NCI-H2227 (cell line): ENCODE results near the gene SOX9.

ENCODE experiments used
- DNase-seq: peaks from one replicate; lab custom pipeline; 2025; ENCODE audit not compliant: unreplicated experiment; lab: John Stamatoyannopoulos, UW

Gene SOX9

DNA sequence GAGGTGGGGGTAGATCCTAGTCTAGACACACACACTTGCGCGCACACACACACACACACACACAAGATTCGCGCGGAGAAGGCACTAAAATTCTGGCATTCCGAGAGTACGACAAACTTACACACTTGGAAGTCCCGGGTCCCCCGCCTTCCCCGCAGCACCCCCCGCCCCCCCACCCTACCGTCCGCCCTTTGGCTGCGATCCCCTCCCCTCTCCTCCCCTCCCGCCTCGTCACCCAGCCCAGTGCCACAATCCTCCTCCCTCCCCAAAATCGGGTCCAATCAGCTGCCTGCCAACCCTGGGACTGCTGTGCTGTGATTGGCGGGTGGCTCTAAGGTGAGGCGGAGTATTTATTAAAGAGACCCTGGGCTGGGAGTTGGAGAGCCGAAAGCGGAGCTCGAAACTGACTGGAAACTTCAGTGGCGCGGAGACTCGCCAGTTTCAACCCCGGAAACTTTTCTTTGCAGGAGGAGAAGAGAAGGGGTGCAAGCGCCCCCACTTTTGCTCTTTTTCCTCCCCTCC lies at the start of gene SOX9:
Gene SOX9 (plus strand): TSS at position 379 of the 522 bp plus-strand sequence. CDS start 372 bp downstream, outside the sequence.
- peak; percentile 93 for DNase-seq

DNA sequence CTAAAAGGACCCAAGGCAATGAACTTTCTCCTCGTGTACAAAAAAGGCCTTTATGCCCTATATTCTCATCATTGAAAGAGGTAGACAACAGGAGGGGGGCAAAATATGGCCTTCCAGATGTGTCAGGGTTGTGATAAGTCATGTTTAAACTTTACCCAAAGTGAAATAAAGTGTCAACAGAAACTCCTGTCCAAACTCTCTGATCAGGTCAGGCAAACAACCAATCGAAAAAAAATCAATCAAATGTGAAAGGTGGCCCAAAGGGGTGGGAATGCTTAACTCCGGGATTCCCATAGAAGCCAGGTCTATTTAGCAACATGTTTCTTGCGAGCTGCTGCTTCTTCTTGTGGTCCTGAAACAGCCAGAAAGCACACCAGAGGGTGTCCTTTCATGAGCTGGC lies 49.5 kb upstream of the SOX9 start:
- no peak for DNase-seq

DNA sequence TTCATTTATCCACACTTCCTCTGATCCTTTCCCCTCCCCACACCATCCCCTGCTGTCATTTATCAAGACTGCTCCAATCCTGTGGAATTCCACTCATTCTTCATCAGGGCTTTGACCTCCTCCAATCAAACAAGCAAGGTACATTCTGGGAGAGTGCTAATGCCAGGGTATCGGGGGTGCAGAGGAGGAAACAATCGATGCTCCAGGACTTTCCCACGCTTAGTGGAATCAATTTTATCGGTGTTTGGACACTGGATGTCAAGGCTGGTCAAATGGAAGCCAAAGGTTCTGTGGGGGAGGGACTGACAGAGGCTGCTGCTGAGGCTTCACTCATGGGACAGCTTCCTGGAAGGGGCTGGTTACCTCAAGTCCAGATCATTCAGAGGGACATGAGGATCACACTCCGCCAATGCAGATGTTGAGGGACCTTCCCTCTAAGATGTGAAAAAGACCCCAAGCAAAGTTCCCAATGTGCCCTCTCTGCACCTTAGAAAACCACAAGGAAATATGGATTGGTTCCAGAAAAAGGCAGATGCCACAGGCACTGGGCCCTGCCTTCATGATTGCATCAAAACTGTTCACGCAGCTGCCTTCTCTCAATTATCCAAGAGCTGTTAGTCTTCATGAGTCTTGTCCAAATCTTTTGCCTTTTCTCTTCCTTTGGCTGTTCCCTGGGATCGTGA lies 44.7 kb upstream of the SOX9 start:
- no peak for DNase-seq

DNA sequence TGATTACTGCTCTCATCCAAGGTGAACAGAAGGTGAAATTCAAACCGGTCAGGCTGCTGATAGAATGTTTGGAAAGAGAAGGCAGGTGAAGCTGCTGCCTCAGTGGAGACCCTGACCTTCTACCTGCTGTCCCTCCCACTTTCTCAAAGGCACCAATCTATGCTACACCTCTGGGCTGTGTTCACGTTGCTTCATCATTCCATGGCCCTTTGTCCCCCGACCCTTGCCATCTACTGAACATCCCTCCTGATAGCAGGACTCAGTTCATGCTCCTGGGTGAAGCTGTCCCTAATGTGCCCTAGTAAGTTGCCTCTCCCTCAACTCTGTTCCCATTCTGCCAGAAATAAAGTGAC lies 44.2 kb upstream of the SOX9 start:
- no peak for DNase-seq

DNA sequence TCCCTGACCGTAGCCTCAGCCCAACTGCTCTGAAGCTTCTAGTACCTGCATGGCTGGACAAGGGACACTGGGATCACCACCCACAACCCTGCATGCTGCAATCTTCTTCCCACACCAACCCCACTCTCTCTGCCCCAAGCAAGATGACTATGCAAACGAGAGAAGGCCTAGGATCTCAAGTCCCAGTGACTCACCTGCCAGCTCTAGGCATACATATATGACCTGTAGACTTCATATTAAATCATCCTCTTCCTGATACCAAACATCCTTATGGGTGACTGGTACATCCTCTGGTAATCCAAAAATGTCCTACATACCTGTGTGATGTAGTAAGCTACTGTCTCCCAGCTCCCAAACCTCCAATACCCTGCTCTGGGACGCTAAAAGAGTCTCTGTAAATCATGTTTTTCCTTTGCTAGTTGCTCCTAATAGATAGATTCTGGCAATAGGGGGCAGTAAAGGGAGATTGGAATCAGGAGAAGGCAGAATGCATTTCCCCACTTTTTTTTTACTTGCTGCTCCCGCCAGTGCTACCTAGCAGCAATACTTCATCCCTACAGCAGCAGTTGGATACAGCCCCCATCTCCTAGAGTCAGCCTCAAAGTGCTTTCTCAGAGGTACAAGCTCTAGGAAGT lies 43.4 kb upstream of the SOX9 start:
- DNase-seq: no peak

DNA sequence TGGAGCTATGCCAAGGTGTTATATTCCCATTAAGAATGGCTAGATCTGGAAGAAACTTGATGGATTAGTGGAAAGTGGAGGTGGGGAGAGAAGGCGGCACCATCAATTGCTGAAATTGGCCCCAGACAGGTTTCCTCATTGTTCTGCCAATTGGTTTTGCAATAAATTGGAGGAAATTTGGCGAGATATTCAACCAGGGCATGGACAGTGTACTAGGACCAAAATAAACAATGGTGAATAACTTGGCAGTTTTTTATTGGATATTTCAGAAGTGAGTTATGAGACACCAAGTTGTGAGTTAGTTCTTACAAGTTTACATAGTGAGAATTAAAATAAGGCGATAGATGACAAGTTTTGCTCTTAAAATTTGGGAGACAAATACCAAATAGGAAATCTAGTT lies 41.1 kb upstream of the SOX9 start:
- DNase-seq: no peak

DNA sequence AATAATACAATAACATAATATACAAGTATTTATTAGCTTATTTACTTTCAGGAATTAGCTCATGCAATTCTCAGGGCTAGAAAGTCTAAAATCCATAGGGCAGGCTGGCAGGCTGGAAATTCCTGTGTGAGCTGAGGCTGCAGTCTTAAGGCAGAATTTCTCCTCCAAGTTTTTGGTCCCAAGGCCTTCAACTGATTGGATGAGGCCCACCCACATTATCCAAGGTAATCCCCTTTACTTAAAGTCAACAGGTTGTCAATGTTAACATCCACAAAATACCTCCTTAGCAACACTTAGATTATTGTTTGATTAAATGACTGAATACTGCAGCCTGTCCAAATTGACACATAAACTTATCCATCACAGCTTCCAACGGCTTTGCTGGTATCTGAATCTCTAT lies 32.9 kb upstream of the SOX9 start:
- no peak for DNase-seq

DNA sequence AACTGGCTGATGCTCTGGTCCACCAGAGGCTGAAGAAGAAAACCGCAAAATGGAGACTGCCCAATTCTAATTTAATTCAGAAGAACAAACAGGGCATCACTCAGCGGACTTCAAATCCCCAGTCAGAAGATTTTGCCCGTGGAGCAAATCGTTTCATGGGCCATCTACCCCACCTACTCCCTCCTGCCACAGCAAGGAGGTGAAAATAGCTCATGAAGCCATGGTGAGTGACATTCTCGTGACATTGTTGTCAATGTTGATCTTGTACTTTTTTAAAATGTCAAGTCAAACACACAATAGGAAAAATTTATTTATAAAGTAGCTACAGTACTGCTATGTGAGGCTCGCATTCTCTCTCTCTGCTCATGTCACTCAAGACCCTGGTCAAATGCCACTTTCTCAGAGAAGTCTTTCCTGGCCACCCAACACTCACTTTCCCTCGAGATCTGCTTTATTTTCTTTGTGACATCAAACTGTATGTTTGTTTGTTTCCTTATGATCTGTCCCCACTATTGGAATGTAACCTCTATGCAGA lies 31.3 kb upstream of the SOX9 start:
- DNase-seq: no peak

DNA sequence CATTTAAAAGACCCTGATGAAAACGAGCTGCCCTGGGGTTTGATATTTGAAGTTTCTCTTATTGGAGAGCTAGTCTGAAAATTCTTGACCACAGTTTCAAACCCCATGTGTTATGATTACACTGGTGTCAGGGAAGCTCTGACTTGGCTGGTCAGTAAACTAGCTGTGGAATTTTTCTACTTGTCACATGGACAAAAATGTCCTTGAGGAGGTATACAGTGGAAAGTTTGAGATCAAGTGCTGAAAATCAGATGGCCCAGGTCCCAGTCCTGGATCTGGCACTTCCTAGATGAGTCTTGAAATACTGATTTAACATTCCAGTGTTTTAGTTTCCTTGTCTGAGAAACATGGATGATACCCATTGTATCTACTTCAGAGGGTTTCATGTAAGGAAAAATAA lies 30.7 kb upstream of the SOX9 start:
- DNase-seq: no peak

DNA sequence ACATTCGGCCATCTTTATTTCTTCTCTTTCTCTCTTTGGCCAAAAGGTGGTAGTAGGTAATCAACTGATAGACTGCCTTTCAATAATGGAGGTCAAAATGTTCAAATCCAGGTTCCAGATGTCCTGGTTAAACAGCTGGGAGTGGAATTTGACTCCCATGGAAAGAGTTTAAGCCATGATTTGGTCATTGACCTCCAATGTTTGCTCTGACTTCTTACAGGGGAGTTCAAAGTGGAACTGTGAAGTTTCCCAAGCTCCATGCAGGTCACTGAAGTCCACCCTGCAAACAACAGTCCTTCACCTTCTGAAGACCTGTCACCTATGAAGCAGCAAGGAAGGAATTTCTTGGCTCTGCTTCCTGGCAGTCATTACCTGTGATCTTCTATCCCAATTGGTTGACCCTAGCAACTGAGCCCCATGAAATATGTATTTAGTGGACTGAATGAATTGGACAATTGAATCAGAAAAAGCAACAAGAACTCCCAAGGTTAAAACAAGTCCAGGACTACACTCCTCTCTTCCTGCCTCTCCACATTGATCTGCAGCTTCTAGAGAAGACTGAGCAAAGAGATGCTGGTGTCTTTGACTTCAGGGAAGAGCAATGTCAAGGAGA lies 28.0 kb upstream of the SOX9 start:
- DNase-seq: no peak

DNA sequence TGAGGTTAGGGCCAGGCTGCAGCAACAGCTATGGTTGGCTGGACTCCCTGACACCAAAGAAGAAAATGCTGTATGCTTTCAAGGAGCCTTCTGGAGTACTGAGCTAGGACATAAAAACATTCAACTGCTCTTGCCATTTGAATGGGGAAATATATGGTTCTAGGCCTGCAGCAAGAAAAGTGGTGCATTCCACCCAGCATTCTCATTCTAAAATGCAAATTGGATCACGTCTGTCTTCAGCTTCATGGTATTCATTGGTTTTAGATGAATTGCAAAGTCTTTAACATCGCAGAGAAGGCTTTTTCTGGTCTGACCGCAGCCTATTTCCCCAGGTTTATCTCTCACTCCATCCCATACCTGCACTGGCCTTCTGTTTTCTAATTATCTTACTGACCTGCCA lies 27.1 kb upstream of the SOX9 start:
- DNase-seq: no peak

DNA sequence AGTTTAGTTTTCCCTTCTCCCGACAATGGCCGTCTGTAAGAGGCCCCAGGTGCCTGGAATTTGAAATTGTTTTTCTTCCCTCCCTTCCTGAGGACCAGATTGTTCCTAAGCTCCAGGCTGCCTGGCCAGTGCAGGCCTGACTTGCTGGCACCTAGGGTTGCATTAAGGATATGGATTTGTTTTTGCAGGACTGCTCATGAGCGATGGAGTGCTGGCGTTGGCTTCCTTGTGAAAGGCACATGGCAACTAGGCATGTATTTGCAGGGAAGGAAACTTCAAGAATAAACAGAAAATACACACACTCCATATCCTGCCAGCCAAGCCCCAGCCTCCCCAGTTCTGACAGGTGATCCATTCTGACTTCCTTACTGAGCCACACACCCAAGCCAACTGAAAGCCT lies 25.5 kb upstream of the SOX9 start:
- no peak for DNase-seq

DNA sequence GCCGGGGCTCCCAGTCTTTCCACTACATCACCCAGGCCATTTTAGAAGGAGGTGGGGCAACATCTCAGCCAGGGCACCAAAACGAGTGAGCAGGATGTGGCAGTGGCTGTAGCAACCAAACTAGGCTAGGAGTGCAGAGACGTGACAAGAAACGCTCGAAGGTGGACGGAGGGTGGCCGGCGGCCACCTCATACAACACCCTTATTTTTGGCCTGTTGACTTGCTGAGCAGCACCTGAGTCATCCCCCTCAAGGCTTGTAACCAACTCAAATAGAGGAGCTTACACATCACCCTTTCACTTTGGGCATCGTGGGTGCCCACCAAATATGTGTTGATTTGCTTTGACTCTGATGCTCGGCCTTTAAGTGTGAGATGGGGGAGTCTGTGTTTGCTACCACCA lies 23.7 kb upstream of the SOX9 start:
- DNase-seq: no peak

DNA sequence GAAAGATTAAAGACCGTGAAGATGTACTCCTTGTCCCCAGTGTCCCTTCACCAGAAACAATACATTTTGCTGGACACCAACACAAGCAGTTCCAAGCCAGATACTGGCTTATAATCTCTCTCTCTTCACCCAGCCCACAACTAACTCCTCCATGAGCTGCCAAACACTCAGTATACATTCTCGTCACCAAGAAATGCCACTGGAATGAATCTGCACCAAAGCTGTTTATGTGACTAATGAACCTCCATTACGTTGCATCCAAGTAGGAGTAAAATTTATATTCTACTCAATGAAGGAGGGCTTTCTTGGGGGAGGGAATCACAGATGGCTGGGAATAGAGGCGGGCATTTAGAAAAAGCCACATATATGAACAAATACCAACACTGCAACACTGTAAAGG lies 20.9 kb upstream of the SOX9 start:
- DNase-seq: no peak

DNA sequence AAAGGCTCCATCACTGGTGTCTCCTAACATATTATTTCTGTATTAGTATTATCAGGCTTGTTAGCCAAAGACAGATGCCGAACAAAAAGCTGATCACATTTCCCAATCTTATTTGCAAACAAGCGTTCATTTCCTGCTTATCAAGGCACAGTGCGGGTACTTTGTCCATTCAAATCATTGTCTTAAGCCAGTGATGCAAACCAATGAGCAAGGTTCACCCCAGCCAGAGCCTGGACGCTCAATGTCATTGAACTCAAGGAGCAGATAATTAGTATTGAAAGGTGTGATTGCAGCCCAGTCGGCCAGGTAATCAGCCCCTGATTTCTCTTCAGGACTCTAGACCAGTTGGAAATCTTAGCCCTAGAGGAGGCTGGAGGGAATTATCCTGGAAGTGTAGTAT lies 20.4 kb upstream of the SOX9 start:
- no peak for DNase-seq

DNA sequence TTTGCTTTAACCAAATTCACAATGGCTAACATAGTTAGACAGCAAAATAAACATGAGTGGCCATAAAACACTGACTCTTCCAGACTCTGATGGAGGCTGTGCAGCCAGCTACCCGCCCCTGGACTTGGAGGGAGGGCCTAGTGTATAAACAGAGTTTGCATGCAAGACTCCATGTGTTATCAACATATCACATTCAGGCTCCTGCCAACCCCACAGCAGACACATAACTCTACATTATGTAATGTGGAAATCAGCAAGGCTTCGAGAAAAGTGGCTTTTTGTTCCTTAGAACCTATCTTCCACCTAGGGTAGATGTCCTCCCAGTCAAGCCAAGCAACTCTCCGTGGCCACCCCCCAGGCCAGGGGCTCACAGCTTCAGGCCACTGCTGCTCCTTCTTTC lies 19.3 kb upstream of the SOX9 start:
- no peak for DNase-seq

DNA sequence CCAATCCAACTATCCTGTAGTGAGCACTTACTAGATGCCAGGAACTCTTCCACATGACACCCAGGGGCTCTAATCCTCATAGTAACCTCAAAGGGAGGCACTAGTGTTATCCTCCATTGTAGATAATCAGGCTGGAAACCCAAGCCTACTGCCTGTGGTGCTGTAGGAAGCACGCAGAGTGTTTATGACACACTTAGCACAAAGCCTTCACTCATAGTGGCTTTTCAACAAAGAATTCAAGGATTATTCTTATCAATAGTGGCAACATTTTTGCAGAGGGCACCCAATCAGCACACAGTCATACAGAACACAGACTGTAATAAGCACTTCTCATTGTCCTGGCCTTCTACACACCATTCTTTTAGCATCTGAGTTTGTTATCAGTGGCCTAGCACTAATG lies 18.5 kb upstream of the SOX9 start:
- no peak for DNase-seq

DNA sequence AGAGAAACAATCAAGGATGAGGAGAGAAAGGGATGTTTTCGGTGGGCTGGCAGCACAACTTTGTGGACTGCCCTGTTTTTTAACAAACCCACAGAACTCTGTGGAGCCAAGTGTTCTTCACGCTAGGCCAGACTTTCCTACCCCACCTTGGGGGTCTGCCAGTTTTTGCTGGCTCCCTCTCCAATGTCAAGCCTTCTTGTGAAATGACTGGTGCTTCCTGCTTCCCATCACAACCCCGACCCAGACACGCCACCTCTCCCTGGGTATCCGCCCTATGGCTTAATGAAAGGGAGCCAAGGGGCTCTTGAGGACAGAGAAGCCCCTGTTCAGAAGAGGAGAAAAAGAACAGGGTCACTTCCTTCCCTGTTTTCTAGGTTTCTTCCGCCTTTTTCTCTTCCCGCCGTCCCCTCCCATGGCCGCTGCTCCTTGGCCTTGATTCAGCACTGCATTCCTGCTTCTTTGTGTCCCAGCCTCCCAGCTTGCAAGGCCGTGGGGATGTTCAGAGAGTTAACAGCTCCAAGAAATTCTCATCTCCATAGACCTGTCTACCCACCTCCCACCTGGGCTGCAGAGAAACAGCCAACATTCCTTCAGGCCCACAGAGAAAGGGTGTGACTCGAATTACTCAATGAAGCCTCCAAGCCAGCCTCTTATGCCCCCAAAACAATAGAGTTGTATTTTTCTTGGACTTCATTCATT lies 16.5 kb upstream of the SOX9 start:
- no peak for DNase-seq

DNA sequence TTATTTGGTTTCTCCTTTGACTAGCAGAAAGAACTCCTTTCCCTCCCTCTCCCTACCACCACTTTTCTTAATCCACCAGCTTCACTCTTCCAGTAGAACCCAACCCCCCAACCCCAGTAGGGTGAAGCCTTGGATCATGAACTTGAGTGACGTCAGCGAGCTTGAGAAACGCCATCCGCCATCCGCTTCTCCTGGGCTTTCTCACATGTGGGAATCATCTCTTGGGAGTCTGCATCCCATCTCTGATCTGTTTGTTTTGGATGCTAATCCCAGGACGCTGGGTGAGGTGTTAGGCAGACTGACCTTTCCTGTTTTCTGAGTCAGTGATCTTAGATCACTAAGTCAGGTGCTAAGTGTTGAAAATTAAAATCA lies 16.0 kb upstream of the SOX9 start:
- no peak for DNase-seq

DNA sequence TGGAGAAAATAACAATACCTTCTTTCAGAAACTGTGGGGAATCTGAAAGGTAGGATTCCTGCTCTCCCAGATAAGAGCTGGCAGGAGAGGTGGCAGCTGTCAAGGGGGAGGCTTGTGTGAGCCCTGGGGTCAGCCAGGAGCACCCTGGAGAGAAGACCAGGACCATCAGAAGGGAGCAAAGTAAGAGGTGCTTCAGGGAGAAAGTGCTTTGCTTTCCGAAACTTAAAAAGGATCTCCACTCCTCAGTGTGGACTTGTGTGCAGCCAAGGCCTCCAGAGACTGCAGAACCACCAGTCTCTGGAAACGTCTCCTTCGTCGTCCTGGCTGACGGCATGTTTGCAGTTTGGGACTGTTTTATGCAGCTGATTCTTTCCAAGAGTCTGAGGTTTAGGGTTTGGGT lies 13.7 kb upstream of the SOX9 start:
- DNase-seq: no peak

DNA sequence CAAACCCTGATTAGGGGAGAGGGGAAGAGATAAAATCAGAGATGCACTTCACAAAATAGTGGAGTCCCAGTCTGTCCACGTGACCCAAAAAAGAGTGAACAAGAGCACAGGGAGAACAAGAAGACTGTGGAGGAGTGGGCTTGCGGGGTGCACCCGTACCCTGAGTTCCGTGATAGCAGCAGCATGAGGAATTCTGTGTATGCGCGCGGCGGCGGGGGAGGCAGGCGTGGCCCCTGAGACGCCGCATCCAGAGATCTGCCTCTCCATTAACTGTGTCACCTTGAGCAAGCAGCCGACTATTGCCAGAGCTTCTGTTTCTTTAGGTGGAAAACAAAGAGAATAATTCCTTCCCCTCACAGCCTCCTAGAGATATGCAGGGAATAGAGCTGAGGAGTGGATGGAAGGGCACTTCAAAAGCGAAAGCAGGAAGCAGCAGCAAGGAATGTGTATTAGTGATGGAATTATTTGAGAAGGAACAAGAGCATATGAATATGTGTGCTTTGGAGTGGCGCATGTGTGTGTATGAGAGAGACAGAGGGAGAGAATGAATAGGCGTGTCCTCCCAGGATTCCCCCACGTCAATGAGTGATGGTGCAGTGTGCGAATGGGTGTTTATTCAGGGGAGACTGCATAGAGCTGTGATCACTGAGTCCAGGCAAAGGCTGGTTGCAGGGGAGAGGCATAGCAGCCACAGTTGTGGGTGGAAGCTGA lies 10.4 kb upstream of the SOX9 start:
- DNase-seq: peak; percentile 46
